ENCODE measurements around the gene SCD5. TPM values are rescaled to one million over a fixed set of nuclear protein-coding genes. Genes with fewer than 3 reads are reported as not detected.

Gene SCD5
- polyA plus RNA-seq, 1 donor from 2014 or later = 212 TPM

- no peaks in the 10 kb centered on the region for H4K20me1 ChIP-seq (ENCODE audit: insufficient read depth)
- H3K27me3 ChIP-seq (ENCODE audit: insufficient read depth, low read depth, low read length) = no peaks in the 10 kb centered on the region
- H3K9ac ChIP-seq (ENCODE audit: low read length) = no peak overlapping the region
- H3K79me2 ChIP-seq (replicated peaks; ENCODE audit: insufficient read depth, low read length) = peaks cover 27% of the 10 kb centered on the region
- peak overlapping the region; percentile 25 for H3K4me2 ChIP-seq (ENCODE audit: low read length)
- TF ChIP-seq MXI1 (conservative IDR thresholded peaks at IDR 0.05; ENCODE audit: poor library complexity, severe bottlenecking) (no peak), POLR2AphosphoS5 (IDR thresholded peaks at IDR 0.05) (no peak), SMC3 (conservative IDR thresholded peaks at IDR 0.05; ENCODE audit: poor library complexity) (no peak), REST (IDR thresholded peaks at IDR 0.05; ENCODE audit: borderline replicate concordance) (no peak), EZH2 (IDR thresholded peaks at IDR 0.05; ENCODE audit: borderline replicate concordance, insufficient read depth, low read length, poor library complexity, severe bottlenecking) (no peak), RAD21 (conservative IDR thresholded peaks at IDR 0.05) (no peak), EP300 (conservative IDR thresholded peaks at IDR 0.05; ENCODE audit: poor library complexity, severe bottlenecking) (no peak), CTCF (IDR thresholded peaks at IDR 0.05; ENCODE audit: poor library complexity, severe bottlenecking) (no peak), TAF1 (IDR thresholded peaks at IDR 0.05; ENCODE audit: low read depth) (no peak)
- H3K9me2 ChIP-seq (ENCODE audit: insufficient read depth, low read length) = no peaks in the 10 kb centered on the region
- no peaks in the 10 kb centered on the region for H3K9me3 ChIP-seq (ENCODE audit: low read length)
- H3F3A ChIP-seq (ENCODE audit: insufficient read depth, low read length, poor library complexity, severe bottlenecking) = peaks cover 3% of the 10 kb centered on the region
- H2AFZ ChIP-seq (ENCODE audit: low read depth, low read length) = no peak overlapping the region
- H3K36me3 ChIP-seq (ENCODE audit: insufficient read depth, low read length) = no peaks in the 10 kb centered on the region
- peak overlapping the region; percentile 32 for H3K4me3 ChIP-seq (ENCODE audit: low read length)
- H3K27ac ChIP-seq (ENCODE audit: low read length) = peak overlapping the region; percentile 18
These were observed 9.4 kb downstream of the SCD5 start for GRCh38 chr4:82789025-82789776.

DNA sequence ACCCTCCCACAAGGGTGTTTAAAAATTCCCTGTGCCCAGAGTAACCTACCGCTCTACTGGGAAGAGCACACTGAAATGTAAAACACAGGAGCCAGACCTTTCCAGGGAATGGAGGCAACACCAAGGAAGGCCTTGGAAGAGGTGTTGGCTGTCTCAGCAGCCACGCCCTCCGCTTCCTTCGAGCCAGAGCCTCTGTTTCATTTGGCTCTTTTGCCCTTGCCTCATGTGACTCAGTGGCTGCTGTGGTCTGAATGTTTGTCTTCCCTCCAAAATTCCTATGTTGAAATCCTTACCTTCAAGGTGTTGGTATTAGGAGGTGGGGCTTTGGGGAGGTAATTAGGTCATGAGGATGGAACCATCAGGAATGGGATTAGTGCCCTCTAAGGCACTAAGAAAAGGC is 11.3 kb downstream of the SCD5 start:
- H3K79me2 ChIP-seq (replicated peaks; ENCODE audit: insufficient read depth, low read length) = peaks cover 35% of the 10 kb centered on the region

More for the DNA sequence above, 11.3 kb downstream of the SCD5 start:
- Histone ChIP-seq H2AFZ (ENCODE audit: low read depth, low read length) (no peak overlapping the region), H4K20me1 (ENCODE audit: insufficient read depth) (no peaks in the 10 kb centered on the region), H3K27me3 (ENCODE audit: insufficient read depth, low read depth, low read length) (no peaks in the 10 kb centered on the region), H3K4me2 (ENCODE audit: low read length) (no peak overlapping the region), H3K9me3 (ENCODE audit: low read length) (no peaks in the 10 kb centered on the region), H3K9me2 (ENCODE audit: insufficient read depth, low read length) (no peaks in the 10 kb centered on the region), H3K36me3 (ENCODE audit: insufficient read depth, low read length) (no peaks in the 10 kb centered on the region), H3K4me3 (ENCODE audit: low read length) (no peak overlapping the region), H3K9ac (ENCODE audit: low read length) (no peak overlapping the region), H3K27ac (ENCODE audit: low read length) (no peak overlapping the region), H3F3A (ENCODE audit: insufficient read depth, low read length, poor library complexity, severe bottlenecking) (peaks cover 3% of the 10 kb centered on the region)
- no peak for TF ChIP-seq SMC3 (conservative IDR thresholded peaks at IDR 0.05; ENCODE audit: poor library complexity)
- no peak for TF ChIP-seq RAD21 (conservative IDR thresholded peaks at IDR 0.05)
- TF ChIP-seq EP300 (conservative IDR thresholded peaks at IDR 0.05; ENCODE audit: poor library complexity, severe bottlenecking) = no peak
- TF ChIP-seq TAF1 (IDR thresholded peaks at IDR 0.05; ENCODE audit: low read depth) = no peak
- no peak for TF ChIP-seq POLR2AphosphoS5 (IDR thresholded peaks at IDR 0.05)

Data from neural cell (in vitro differentiated cells).